HG02884 (cell line): ENCODE data around the gene DIS3L2.
"Not testable (repeated sequence)": the region's sequence is repeated elsewhere in the genome, so short reads cannot be mapped to it uniquely, and the experiment has no call there.

Source experiments
- ATAC-seq: cut with Tn5 transposase; IDR thresholded peaks from one replicate; pipeline ENCODE4 v1.9.1; 2021; ENCODE audit warnings: mild to moderate bottlenecking, moderate library complexity; ENCODE audit not compliant: unreplicated experiment

DIS3L2 gene

DNA sequence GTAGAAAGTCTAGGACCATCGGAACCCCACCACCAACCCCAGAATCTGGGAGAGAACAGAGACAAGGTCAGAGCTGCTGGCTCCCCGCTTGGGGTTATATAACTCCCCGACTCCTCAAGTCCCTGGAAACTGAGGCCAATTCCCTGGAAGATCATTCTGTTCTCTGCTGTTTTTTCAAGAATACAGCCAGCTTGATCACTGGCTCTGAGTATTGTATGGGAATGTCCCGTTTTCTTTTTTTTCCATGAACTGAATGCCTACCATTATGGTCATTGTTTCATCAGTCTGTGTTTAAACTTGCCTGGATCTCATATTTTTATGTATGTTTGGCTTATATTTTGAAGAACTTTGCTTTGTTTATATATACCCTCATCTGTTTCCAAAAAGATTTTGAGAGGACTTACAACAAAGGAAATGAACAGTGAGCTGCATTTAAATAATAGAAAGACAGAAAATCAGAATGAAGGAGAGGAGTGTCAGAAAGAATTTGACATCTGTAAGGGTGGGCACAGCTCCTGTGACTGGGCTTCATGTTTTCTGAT, 327.0 kb downstream of the DIS3L2 start:
- no peak for ATAC-seq

DNA sequence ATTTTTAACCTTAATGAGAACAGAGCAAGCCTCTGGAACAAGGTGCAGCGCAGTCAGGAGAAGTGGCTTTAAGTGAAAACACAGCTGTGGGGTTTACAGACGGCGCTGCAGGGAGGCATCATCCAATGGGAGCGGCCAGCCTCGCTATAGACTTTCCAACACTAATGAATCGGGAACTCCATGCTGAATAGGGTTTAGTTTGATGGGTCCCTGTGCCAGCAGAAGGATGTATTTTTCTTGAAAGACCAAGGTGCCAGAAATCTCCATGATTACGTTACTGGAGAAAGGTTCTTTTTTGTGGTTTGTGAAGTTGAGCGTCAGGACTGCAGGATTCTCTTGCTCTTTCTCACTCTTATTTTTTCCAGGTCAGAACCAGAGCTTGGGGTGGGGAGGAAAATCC, 329.2 kb downstream of the DIS3L2 start:
- no peak for ATAC-seq

DNA sequence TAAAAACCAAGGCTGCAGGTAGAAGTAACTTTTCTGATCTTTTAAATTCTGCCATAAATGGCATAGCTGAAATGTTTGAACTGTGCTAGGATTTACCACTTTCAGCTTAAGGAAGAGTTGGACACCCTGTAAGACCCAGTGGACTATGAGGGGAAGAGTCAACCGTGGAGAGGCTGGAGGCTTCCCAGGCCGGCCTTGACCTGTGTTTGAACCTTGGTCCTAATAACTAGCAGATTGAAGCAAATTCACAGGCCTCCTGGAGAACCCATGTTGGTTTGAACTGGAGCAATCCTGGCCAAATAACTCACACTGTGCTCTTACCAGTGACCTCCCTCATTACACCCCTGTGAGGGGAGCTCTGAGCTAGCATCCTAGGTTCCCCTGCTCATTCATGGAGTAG, 329.8 kb downstream of the DIS3L2 start:
- no peak for ATAC-seq

DNA sequence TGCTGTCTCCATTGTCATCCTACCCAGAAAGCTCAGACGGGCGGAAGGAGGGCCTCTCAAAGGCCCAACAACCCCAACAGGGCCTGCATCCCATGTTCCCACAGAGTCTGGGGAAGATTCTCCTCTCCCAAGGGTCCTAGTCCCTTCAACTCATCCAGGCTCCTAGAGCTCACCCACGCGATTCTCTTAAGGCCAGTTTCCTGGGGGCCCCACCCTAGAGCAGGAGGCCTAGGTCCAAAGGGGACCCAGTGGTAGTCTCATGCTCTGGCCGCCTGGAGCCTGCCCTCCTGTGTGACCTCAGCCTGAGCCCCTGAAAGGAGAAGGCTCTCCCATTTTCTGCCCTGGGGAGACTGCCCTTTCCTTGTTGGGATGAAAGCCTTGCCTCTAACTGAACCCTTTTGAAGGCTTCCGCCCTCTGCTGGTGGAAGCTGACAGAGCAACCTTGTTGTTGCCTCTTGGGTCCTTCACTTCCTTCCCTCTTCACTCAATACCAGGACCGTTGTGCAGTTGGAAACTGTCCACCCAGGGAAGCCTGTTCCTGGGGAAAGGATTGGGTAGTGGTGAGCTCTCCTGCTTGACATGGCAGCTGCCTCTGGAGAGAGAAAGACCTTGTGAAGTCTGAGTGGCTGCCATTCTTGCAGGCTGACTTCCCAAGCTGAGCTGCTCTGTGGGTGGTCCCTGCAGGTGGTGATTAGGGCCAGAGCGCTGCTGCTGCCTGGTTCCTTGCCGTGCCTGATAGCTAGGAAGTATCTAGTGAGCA, 331.1 kb downstream of the DIS3L2 start:
- no peak for ATAC-seq

DNA sequence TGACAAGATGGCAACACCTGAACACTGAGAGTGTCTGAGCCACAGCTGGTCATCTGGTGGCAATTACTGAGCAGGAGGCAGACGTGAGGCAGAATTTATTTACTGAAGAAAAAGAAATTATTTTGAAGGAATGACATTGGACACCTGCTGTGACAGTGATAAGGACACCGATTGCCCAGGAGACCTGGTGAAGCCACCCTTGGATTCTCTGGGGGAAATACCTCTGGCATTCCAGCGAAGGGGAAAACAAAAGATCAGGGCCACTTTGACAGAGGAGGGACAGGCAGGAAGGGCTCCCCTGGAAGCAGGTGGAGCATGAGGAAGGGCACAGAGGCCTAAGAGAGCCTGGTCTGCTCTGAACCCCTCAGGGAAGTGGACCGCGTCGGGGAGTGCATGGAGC, 331.7 kb downstream of the DIS3L2 start:
- ATAC-seq: no peak

DNA sequence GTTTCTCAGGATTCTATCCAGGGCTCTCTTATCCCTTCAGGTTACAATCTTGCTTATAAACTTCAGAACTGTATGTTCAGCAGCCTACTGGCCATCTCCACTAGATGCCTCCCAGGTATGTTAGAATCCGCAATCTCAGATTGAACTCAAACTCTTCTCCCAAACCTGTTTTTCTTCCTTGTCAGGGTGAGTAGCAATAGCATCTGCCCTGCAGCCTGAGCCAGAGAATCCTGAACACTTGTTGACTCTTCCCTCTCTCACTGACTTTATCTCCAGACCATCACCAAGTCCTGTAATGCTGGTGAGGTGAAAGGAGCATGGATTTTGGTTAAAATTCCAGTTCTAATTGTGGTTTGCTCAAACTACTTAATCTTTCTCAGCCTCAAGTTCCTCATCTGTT, 334.5 kb downstream of the DIS3L2 start:
- ATAC-seq: no peak

DNA sequence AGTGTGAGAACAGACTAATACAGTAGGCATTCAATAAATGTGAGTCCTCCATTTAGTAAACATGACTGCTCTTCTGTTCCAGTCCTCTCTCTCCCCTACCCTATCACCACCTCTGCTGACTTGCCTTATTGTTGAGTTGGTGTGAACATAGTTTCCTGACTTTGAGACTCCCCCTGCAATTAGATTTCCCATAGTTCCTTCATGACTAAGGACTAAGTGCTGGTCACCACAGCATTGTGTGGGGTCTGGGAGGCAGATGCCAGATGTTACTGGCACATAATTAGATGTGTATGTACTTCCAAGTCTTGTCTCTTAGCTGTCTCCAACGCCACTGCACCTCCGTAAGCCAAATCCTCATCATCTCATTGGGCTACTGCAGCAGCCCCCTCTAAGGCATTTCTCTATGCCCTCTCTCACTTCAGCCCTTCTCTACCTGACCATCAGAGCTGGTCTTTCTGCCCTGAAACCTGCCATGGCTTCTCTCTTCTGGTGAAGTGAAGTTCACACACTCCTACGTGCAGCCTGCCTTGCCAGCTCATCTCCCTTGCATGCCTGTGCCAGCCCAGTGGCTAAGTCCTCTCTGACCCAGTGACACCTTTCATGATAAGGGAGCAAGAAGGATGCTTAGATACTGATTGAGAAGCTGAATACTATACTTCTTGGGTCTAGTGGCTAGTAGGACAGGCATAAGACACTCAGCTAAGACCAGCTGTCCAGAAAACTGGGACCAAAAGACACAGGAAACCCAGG, 335.4 kb downstream of the DIS3L2 start:
- no peak for ATAC-seq

DNA sequence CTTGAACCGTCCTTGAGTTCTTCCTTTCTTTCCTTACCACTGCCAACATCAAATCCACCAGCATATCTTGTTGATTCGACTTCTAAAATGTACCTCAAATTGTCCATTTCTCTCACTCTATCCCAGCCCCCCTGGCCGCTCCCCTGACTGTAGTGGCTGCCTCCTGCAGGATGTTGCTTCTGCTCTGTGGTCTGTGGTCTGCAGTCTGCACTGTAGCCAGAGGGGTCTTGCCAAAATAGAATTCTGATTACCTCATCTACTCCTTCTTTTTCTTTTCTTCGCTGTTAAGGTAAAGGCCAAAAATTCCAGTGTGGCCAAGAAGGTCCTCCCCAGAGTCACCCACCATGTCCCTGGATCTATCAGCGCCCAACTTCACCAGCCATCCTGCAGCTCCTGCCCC, 337.6 kb downstream of the DIS3L2 start:
- no peak for ATAC-seq

DNA sequence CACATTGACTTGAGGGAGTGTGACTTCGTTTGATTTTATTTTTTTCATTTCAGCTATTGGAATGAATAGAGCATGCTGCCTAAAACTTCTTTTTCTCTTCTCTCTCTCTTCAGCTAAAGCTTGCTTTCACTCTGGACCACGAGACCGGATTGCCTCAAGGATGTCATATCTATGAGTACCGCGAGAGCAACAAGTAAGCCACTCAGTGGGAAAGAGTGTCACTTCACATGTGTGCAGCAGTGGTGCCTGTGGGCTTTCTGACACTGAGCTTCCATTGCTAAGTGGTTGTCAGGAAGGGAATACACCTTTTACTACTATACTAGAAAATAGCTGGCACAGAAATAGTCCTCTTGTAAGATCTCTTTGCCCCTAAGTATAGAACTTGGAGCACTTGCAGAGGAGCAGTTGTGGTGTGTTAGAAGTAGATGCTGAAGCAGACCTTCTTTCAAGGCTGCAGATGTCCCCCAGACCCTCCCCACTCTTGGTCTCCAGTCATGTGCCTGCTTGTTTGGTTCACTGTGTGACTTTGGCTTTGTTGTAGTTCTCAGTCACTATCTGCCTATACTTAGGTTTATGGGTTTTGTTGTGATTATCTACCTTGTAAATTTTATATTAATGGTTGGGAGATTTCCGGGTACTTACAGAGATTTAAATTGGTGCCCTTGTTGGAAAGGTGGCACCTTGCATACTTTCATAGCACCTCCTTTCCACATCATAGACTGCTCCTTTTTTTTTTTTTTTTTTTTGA, 338.6 kb downstream of the DIS3L2 start:
- no peak for ATAC-seq

DNA sequence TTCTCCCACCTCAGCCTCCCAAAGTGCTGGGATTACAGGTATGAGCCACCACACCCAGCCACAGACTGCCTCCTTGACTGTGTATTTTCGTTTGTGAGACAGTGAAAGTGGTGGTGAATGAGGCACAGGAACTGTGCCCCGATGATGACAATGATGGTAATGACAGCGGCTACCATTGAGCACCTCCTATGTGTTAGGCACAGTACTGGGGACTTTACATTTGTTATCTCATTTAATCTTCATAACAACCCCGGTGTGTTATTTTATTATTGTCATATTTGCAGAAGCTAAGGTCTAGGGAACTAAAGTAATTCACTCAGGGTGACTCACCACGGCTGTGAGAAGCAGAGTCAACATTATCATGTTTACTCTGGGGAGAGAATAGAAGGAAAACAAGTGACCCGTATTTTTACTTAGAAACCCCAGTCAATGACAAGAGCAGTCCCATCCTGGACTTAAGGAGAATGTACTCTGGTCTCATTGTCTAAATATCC, 339.4 kb downstream of the DIS3L2 start:
- ATAC-seq: no peak

DNA sequence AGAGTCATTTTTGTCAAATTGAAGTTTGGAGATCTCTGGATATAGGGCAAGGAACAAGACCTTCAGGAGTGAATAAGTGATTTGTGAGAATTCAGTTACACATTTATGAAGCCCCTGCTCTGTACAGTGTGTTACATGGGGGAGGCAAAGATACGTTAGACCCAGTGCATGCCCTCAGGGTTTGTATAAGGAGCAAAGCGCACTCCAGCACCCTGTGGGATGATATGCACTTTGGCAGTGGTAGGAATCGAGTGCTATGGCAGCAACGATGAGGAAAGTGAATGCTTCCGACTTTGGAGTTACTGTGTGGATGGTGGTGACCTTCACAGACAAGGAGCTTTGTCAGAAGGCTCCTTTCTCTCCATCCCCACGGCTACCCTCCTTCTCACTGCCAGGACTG, 342.7 kb downstream of the DIS3L2 start:
- ATAC-seq: no peak

DNA sequence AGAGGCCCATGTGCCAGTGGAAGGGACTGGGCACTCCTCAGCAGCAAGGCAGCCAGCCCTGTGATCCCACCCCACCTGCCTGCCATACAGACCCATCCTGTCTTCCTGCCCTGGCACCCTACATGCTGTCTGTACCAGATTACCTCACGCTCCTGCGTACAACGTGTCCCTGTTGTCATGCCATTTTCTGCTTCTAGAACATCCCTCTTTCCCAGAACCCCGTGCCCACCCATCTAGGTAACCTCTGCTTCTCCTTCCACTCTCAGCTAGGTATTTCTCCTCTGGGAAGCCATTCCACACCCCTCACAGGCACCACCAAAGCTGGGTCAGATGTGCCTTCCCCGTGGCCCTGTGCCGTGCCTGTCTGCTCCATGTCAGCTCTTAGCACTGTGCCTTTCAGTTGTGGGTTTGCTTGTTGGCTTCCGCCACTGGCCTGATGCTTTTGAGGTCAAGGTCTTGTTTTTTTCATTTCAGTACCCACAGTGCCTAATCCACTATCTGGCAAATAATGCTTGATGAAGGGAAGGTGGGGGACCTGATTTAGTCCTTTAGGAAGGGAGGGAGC, 345.3 kb downstream of the DIS3L2 start:
- no peak for ATAC-seq

DNA sequence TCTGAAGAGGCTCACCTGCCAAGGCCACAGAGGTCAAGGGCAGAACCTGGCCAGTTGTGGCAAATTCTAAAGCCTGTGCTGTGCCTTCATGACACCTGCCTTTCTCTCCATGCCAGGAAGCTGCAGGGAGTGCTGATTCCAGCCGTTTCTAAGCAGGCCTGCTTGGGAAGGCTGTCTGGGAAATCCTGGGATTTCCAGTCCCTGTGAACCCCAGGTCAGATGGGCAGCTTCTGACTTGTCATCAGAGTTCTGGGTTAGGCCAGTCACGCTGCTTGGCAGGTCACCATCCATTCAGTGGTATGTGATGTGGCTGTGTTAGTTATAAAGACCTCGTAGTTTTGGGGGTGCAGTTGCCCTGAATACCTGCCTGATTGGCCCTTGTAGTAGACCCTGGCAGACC, 346.3 kb downstream of the DIS3L2 start:
- ATAC-seq: no peak

DNA sequence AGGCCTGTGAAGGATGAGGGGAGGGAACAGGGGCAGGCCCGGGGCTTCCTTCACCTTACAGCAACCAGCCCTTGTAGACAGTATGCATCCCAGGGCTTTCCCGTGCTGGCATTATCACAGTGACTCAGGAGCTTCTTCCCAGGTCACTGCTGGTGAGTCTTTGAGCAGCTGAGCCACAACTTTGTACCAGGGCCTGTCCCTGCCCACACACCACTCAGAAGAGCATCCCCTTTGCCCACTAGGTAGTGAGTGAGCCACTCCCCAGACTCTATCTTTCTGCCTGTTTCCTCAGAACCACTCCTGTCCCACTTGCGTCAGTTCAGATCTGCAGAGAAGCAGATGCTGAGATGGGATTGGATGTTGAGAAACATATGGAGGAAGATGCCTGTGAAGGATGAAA, 347.5 kb downstream of the DIS3L2 start:
- ATAC-seq: no peak

DNA sequence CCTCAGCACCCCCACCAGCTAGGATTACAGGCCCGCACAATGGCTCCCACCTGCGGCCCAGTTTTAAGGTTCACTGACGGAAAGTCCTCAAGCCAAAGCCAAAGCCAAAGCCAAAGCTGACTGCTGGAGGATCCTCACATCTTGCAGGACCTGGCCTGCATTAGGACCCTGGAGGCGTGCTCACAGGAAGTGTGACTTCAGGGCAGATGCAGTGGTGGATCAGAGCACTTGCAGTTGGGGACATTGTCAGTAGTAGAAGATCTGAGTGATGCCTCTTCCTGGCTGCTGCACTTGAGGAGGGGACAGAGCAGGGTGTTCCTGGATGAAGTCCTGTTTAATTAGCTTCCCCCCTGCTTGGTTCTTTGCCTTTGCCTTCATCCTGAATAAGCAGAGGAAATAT, 348.1 kb downstream of the DIS3L2 start:
- no peak for ATAC-seq

DNA sequence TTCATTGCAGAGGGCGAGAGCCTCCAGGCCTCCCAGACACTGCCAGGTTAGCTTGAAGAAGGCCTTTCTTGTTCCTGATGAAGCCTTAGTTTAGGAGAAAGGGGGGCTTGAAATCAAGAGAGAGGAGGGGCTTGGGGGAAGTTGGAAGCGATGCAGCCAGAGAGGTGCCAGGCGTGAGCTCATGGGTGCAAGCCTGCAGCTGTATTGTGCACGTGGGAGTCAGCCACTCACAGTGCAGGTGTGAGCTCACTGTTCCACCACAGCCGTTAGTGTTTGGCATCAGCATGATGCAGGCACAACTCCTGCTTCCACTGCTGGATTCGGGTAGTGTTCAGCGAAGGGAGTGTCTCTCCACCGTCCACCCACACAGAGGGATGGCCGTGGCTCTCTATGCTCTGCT, 348.6 kb downstream of the DIS3L2 start:
- no peak for ATAC-seq

DNA sequence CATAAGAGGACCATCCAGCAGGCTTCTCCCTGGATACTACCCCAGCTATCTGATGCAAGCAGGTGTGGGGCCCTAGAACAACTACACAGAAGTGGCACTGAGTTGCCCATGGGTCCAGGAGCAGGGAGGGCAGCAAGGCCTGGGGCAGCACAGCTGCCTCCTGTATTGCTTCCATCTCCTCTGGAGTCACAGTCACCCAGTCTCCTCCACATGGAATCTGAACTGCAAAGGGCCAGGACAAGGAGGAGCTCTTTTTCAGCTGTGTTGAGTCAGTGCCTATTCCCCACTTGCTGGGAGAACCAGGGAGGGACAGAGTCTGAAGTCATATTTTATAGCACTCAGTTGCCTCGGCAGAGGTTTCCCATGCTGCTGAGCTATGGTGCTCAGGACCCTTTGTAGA, 349.2 kb downstream of the DIS3L2 start:
- ATAC-seq: no peak

DNA sequence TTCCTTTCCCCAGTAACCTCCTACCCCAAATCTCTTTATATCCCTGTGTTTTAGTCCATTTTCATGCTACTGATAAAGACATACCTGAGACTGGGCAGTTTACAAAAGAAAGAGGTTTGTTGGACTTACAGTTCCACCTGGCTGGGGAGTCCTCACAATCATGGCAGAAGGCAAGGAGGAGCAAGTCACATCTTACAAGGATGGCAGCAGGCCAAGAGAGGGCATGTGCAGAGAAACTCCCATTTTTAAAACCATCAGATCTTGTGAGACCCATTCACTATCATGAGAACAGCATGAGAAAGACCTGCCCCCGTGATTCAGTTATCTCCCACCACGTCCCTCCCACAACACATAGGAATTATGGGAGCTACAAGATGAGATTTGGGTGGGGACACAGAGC, 352.1 kb downstream of the DIS3L2 start:
- not testable (repeated sequence) for ATAC-seq

DNA sequence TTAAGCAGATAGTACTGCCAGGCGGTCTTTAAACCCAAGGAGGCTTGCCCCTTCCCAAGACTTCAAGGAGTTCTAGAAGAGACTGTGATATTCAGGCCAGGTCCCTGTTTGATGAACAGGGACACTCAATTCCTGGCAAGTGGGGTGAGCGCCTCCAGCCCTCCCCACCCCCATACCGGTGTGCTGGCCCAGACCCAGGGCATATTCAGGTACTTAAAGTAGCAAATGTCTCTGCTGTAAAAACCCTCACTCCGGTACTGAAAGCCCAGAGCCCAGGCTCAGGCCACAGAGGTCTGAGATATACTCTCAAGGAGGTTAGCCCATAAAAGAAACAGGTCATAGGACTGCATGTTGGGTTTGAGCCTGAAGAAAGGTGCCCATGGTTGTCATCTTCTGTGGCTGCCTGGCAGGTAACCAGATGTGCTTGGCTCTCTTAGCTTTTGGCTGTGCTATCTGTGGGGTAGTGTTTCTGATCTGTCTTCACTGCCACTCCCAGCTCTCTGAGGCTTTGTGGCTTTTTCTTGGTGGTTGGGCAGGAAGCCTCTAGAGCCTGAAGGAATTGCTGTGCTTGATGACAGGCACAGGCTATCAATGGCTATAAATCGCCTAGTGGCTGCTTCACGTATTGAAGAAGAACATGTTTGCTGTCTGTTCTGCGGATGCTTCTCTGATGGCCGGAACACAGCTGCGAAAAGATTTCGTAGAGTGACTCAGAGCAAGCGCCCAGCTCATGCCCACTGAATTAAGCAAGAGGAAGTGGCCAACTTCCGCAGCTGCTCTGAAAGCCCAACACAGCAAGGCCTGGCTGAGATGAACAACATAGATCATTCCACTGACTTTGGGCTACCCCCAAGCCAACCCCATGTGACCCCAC, 353.8 kb downstream of the DIS3L2 start:
- ATAC-seq: peak; percentile 62

DNA sequence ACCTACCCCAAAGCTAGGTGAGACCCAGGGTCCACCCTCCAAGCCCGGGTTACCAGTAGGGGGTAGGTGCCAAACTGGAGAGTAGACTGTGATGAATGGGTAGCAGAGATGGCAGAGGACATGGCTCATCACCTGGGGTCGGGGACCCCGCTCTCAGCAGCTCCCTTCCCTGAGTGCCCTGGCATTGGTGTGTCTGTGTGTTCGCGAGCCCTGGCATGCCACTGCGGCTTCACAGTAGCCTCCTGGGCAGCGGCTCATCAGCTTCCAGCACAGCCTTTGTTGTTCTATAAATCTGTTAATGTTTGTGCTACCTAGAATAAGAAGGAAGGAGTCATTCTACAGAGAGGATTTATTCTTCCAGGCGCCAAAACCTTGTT, 354.4 kb downstream of the DIS3L2 start:
- ATAC-seq: no peak
